ENCODE data around the gene SHANK3.

SHANK3 gene

GRCh38 chr22:50678651-50679521 lies 6.3 kb downstream of the SHANK3 start:
- DNase-seq, result no peak

- no peak for DNase-seq
Observed at GRCh38 chr22:50683086-50683993, 10.7 kb downstream of the SHANK3 start.

GRCh38 chr22:50683994-50684371 lies 11.4 kb downstream of the SHANK3 start:
- no peak for DNase-seq

GRCh38 chr22:50684501-50684900 lies 11.9 kb downstream of the SHANK3 start:
- DNase-seq, result no peak

GRCh38 chr22:50684986-50685385 lies 12.4 kb downstream of the SHANK3 start:
- DNase-seq, result no peak

- no peak for DNase-seq
Observed at GRCh38 chr22:50686794-50687193, 14.2 kb downstream of the SHANK3 start.

- DNase-seq, result no peak
Observed at GRCh38 chr22:50687829-50688228, 15.2 kb downstream of the SHANK3 start.

- no peak for DNase-seq
Observed at GRCh38 chr22:50688448-50688847, 15.8 kb downstream of the SHANK3 start.

GRCh38 chr22:50691521-50691920 lies 18.9 kb downstream of the SHANK3 start:
- peak; percentile 56 for DNase-seq

- DNase-seq, result peak; percentile 45
Observed at GRCh38 chr22:50693462-50693861, 20.8 kb downstream of the SHANK3 start.

GRCh38 chr22:50694099-50694605 lies 21.5 kb downstream of the SHANK3 start:
- DNase-seq, result no peak

- DNase-seq, result no peak
Observed at GRCh38 chr22:50694766-50695420, 22.3 kb downstream of the SHANK3 start.

- no peak for DNase-seq
Observed at GRCh38 chr22:50695421-50696250, 23.0 kb downstream of the SHANK3 start.

- no peak for DNase-seq
Observed at GRCh38 chr22:50696251-50696798, 23.7 kb downstream of the SHANK3 start.

GRCh38 chr22:50696799-50697561 lies 24.4 kb downstream of the SHANK3 start:
- DNase-seq, result no peak

- no peak for DNase-seq
Observed at GRCh38 chr22:50697667-50698506, 25.3 kb downstream of the SHANK3 start.

GRCh38 chr22:50698546-50698945 lies 25.9 kb downstream of the SHANK3 start:
- DNase-seq, result no peak

GRCh38 chr22:50699001-50699755 lies 26.6 kb downstream of the SHANK3 start:
- DNase-seq, result no peak

- no peak for DNase-seq
Observed at GRCh38 chr22:50699756-50700386, 27.2 kb downstream of the SHANK3 start.

Measured in inflammatory macrophage treated with lipopolysaccharide for 4 hours (primary cell).